A549 (cell line): ENCODE measurements around the gene TNS2.

ENCODE experiments used
- CBX8 ChIP-seq: fragments of 200-600 bp; sonication (generic); IDR thresholded peaks from 2 replicates; pipeline ENCODE4 v1.6.1; 2016
- CEBPB ChIP-seq, 2 experiments: fragments of >200 bp in 1 of 2; sonication (Bioruptor Twin) in 1 of 2; formaldehyde crosslinking in 1 of 2; IDR thresholded peaks; 2 replicates each; pipeline ENCODE4 v1.6.1; 2012 to 2016
- CTCF ChIP-seq: fragments of >200 bp; sonication (Bioruptor Twin); formaldehyde crosslinking; IDR thresholded peaks from 3 replicates; pipeline ENCODE4 v1.5.1; 2016
- E2F6 ChIP-seq: IDR thresholded peaks from 2 replicates; pipeline ENCODE4 v1.6.1; 2012; ENCODE audit warnings: low read depth, borderline replicate concordance
- ELK1 ChIP-seq: fragments of 150-350 bp; IDR thresholded peaks from 2 replicates; pipeline ENCODE4 v1.6.1; 2014; ENCODE audit warnings: low read depth, mild to moderate bottlenecking, low read length
- EP300 ChIP-seq, 2 experiments: fragments of >200 bp; sonication (Bioruptor Twin); formaldehyde crosslinking; IDR thresholded peaks; 2 replicates in 1 of 2; 3 replicates in 1 of 2; pipeline ENCODE4 v1.6.1; 2016 to 2017
- FOXS1 ChIP-seq: fragments of 250-450 bp; sonication (Bioruptor Pico); IDR thresholded peaks from 2 replicates; pipeline ENCODE4 v1.5.0; 2020; ENCODE audit warnings: mild to moderate bottlenecking, moderate library complexity
- HOXA7 ChIP-seq: fragments of 250-450 bp; sonication (Bioruptor Pico); IDR thresholded peaks from 2 replicates; pipeline ENCODE4 v1.5.0; 2020; ENCODE audit warnings: mild to moderate bottlenecking, moderate library complexity
- KDM1A ChIP-seq: fragments of 200-600 bp; sonication (generic); IDR thresholded peaks from 2 replicates; pipeline ENCODE4 v1.6.1; 2016; ENCODE audit warnings: low read depth, mild to moderate bottlenecking
- NR3C1 ChIP-seq: fragments of >200 bp; sonication (Bioruptor Twin); formaldehyde crosslinking; IDR thresholded peaks from 3 replicates; pipeline ENCODE4 v1.6.1; 2017
- POLR2A ChIP-seq: IDR thresholded peaks from 2 replicates; pipeline ENCODE4 v1.6.1; 2012; ENCODE audit warnings: mild to moderate bottlenecking, low read length
- RAD21 ChIP-seq, 2 experiments: fragments of >200 bp in 1 of 2; sonication (Bioruptor Twin) in 1 of 2; formaldehyde crosslinking in 1 of 2; IDR thresholded peaks in 1 of 2; conservative IDR thresholded peaks in 1 of 2; 2 replicates in 1 of 2; 3 replicates in 1 of 2; pipeline ENCODE4 v1.6.1; 2012 to 2018; ENCODE audit warnings: inconsistent platforms in 1 of 2
- REST ChIP-seq: fragments of 200-600 bp; sonication (generic); IDR thresholded peaks from 2 replicates; pipeline ENCODE4 v1.6.1; 2016; ENCODE audit warnings: antibody characterized with exemption, mild to moderate bottlenecking, moderate library complexity
- SMC3 ChIP-seq: fragments of >200 bp; sonication (Bioruptor Twin); formaldehyde crosslinking; IDR thresholded peaks from 3 replicates; pipeline ENCODE4 v1.6.1; 2018; ENCODE audit warnings: inconsistent platforms

- TF ChIP-seq E2F6 (no peak), REST (no peak), NR3C1 (no peak), ELK1 (no peak), KDM1A (no peak), CEBPB (IDR thresholded peaks at IDR 0.05) (no peak), CTCF (no peak), RAD21 (conservative IDR thresholded peaks at IDR 0.05 in 1 of 2, IDR thresholded peaks at IDR 0.05 in 1 of 2) (no peak), POLR2A (no peak), CBX8 (no peak), FOXS1 (no peak), EP300 (IDR thresholded peaks at IDR 0.05) (no peak), HOXA7 (no peak), SMC3 (no peak)
Measured at GRCh38 chr12:53057816-53058500, 8.1 kb downstream of the TNS2 start.
